OCI-M2 (cell line): ENCODE results near the gene GALNS.
"Not testable (repeated sequence)": the region's sequence is repeated elsewhere in the genome, so short reads cannot be mapped to it uniquely, and the experiment has no call there.

Experiments
- DNase-seq: peaks from one replicate; lab custom pipeline; 2025; ENCODE audit not compliant: unreplicated experiment; lab: John Stamatoyannopoulos, UW

The GALNS gene

GRCh38 chr16:88839745-88840599, 16.8 kb downstream of the GALNS start:
- DNase-seq, result no peak

- DNase-seq, result no peak
Observed at GRCh38 chr16:88839026-88839529, 17.7 kb downstream of the GALNS start.

GRCh38 chr16:88838566-88838965, 18.2 kb downstream of the GALNS start:
- DNase-seq, result no peak

GRCh38 chr16:88837806-88838205, 18.9 kb downstream of the GALNS start:
- no peak for DNase-seq

GRCh38 chr16:88836791-88837190, 20.0 kb downstream of the GALNS start:
- no peak for DNase-seq

- DNase-seq, result no peak
Observed at GRCh38 chr16:88835818-88836217, 20.9 kb downstream of the GALNS start.

GRCh38 chr16:88835383-88835782, 21.4 kb downstream of the GALNS start:
- DNase-seq, result no peak

GRCh38 chr16:88834670-88835069, 22.1 kb downstream of the GALNS start:
- no peak for DNase-seq

GRCh38 chr16:88833086-88833485, 23.7 kb downstream of the GALNS start:
- DNase-seq, result no peak

GRCh38 chr16:88831838-88832237, 24.9 kb downstream of the GALNS start:
- no peak for DNase-seq

GRCh38 chr16:88830783-88831182, 26.0 kb downstream of the GALNS start:
- DNase-seq, result no peak

- no peak for DNase-seq
Observed at GRCh38 chr16:88830258-88830657, 26.5 kb downstream of the GALNS start.

GRCh38 chr16:88828711-88829110, 28.0 kb downstream of the GALNS start:
- DNase-seq, result no peak

GRCh38 chr16:88827727-88828126, 29.0 kb downstream of the GALNS start:
- DNase-seq, result no peak

- no peak for DNase-seq
Observed at GRCh38 chr16:88826070-88826840, 30.5 kb downstream of the GALNS start.

GRCh38 chr16:88825146-88825545, 31.6 kb downstream of the GALNS start:
- DNase-seq, result no peak

GRCh38 chr16:88824256-88825077, 32.3 kb downstream of the GALNS start:
- DNase-seq, result no peak

- not testable (repeated sequence) for DNase-seq
Observed at GRCh38 chr16:88823646-88824045, 33.1 kb downstream of the GALNS start.

- DNase-seq, result no peak
Observed at GRCh38 chr16:88822281-88823040, 34.3 kb downstream of the GALNS start.

GRCh38 chr16:88821168-88821850, 35.4 kb downstream of the GALNS start:
- no peak for DNase-seq
